ENCODE results near the gene ATP4B.
"Not testable (repeated sequence)": the region's sequence is repeated elsewhere in the genome, so short reads cannot be mapped to it uniquely, and the experiment has no call there.

ATP4B gene

DNA sequence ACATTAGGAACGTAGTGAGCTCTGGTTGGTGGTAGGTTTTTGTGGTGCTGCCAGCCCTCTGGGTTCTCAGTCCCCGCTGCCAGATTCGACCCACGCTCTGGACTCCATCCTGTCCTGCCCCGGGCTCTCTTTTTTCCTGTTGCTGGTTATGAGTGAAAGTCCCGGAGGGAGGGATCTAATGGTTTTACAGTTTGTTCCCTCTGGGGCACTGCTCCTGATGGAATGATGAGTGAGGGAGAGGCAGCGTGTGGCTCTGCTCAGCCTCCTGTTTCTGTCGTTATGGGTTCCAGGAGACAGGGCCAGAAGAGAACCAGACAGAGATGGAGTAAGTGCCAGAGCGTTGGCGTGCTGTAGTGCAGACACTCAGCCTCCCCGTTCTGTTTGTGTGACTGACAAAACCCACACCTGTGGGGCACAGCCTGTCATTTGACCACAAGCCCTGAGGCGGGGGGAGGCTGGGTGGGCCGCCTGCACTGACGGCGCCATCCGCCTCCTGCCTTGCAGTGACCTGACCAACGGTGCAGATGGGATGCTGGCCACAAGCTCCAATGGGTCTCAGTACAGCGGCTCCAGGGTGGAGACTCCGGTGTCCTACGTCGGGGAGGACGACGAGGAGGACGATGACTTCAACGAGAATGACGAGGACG lies 18.3 kb downstream of the ATP4B start:
- DNase-seq, result no peak

DNA sequence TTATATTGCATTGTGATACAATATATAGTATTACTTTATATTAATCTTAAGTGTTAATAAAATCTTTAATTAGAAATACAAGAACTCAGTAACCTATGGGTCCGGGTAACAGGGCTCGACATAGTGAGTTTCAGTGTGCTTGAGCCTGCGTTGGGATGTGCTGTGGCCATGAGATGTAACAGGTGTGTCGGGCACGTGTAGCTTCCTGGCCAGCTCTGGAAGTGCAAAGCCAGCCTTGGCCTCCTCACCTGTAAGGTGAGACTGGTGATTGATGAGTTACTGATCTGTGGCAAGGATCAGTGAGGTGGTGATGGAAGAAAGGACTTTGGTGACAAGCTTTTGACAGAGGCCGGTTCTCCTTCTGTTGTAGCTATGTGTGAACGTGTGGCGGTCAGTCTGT lies 19.2 kb downstream of the ATP4B start:
- no peak for DNase-seq

DNA sequence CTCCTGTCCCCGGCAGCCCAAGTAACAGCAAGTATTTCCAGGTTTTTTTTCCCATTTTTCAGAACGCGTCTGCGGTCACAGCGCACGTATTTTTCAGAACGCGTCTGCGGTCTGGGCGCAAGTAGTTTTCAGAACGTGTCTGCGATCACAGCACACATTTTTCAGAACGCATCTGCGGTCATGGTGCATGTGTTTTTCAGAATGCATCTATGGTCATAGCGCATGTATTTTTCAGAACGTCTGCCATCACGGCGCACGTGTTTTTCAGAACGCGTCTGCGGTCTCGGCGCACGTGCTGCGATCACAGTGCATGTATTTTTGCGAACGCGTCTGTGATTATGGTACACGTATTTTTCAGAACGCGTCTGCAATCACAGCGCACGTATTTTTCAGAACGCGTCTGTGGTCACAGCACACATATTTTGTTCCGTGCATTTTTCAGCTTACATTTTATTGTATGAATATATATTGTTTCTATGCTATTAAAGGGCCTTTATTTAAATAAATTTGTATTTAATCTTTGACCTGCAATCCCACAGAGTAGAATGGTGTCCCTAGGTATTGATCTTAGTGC lies 19.7 kb downstream of the ATP4B start:
- no peak for DNase-seq

DNA sequence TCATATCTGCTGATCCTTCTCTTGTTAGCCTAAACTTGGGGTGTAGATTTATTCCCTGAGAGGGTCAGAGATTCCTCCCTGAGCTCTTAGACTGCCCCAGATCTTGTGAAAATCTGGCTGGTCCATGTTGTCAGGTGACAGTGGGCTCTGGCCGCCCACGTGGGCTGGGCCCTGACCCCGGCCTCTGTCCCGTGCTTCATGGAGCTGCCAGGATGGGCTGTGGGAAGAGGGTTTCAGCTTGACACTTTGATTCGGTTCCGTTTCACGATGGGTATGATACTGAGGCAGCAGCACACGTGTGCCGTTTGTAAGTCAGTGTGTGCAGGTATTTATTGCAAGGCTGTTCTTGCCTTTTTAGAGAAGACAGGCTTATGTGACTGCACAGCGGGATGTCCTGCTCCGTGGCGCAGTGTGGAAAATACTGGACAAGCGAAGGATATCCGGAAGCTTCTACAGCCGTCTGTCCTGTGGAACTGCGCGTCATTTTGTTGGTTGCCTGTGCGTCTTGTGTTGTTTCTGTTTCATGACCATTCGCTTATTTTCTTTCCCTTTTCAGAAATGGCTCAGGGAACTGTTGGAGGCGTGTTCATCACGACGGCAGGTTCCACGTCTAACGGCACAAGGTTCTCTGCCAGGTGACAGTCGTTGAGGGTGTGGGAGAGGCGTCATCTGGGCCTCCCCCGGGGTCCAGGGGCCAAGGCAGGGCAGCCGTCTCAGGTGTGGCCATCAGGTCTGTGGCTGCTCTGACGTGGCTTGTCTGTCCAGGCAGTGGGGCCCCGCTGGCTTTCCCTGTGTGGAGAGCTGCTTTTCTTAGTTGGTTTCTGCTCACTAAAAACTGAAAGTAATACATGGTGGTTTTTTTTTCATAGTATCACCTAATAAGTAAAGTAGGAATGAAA lies 20.5 kb downstream of the ATP4B start:
- no peak for DNase-seq

DNA sequence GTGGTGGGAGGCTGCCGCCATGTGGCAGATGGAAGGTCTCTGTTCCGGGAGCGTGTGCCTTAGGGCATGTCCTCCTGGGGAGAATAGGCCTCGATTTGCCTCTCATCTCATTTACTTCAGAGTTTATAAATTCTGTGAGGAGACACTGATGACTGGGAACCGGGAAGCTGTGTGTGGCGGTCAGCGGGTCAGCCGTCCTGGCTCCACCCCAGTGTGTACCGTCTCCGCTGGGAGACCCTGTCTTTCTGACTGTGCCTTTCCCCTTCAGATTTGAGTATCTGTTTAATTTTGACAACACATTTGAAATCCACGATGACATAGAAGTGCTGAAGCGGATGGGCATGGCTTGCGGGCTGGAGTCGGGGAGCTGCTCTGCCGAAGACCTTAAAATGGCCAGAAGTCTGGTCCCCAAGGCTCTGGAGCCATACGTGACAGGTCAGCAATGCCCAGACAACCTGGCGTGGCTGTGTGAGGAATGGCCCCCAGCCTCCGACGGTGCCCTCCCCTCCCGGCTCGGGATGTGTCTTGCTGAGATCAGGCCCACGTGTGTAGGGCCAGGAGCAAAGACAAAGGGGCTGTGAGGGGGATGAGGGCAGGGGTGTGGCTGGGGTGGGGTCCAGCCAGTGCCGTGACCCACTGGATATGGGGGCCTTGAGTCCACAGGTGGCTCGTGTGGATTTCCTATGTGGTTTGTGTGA lies 21.6 kb downstream of the ATP4B start:
- no peak for DNase-seq

DNA sequence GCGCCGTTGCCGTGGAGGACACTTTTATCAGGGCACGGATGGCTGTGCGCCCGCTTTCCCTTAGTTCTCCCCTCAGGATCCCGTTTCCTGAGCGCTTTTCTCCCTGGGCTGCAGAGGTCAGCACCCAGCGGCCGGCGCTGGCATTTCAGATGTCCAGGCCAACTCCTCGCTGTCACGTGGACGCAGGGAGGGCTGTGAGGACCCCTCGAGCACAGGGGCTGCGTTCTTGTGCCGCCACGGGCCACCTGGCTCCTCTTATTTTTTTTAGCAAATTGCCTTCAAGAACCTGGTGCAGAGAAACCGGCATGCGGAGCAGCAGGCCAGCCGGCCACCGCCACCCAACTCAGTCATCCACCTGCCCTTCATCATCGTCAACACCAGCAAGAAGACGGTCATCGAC lies 22.3 kb downstream of the ATP4B start:
- no peak for DNase-seq

DNA sequence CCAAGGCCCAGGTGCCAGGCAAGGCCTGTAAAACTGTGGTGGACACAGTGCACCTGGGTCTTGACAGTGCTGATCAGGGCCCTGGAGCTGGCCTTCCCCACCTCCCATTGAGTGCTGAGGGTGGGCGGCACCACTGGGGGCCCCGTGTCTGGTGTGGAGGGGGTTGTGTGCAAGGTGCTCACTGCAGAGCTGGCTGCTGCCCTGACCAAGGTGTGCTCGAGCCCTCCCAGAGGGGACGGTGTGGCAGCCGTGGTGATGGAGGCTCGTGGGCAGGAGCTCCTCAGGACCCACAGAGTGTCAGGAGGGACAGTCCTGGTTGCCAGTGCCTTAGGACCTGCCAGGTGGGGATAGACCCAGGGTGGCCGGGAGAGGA lies 23.0 kb downstream of the ATP4B start:
- DNase-seq, result no peak

DNA sequence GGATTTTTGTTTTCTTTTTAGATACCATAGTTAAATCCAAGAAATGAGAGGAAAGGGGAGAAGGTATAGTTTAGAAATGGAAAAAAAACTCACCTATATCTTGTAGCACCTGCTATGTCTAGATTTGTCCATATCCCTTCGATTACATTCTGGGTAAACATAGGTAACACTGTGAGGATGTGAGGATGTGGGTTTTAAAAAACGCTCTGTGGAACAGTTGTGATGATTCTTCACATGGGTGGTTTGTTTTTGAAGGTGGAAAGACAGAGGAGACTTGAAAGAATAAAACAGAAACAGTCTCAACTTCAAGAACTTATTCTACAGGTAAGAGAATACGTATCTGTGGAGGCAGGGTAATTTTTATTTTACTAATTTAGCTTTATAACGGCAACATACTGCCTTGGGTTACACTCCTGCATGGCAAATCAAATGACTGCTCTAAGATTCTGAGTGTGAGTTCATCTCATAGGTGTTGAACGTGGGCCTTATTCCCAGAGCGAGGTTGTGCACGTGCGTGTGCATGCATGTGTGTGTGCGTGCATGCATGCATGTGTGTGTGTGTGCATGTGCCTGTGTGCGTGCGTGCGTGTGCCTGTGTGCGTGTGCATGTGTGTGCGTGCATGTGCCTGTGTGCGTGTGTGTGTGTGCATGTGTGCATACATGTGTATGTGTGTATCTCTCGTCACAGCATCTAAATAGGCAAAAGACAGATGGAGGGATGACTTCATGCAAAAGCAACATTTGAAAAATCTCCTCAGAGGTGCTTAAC lies 23.5 kb downstream of the ATP4B start:
- no peak for DNase-seq

DNA sequence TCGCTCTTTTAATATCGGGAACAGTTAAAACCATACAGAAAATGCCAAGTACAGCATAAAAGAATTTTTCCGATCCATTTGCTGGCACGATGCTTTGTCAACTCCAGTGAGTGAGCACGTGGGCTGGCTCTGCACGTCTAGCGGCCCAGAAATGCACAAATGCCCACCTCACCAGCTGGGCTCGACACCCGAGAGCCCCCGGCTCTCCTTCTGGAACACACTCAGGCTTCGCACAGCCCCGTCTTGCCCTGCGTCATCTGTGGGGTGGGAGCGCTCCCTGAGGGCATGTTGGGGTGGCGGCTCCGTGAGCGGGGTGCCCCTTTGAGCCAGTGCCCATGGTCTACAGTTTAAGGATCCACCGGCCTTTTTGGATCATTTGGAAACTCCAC lies 24.5 kb downstream of the ATP4B start:
- no peak for DNase-seq

DNA sequence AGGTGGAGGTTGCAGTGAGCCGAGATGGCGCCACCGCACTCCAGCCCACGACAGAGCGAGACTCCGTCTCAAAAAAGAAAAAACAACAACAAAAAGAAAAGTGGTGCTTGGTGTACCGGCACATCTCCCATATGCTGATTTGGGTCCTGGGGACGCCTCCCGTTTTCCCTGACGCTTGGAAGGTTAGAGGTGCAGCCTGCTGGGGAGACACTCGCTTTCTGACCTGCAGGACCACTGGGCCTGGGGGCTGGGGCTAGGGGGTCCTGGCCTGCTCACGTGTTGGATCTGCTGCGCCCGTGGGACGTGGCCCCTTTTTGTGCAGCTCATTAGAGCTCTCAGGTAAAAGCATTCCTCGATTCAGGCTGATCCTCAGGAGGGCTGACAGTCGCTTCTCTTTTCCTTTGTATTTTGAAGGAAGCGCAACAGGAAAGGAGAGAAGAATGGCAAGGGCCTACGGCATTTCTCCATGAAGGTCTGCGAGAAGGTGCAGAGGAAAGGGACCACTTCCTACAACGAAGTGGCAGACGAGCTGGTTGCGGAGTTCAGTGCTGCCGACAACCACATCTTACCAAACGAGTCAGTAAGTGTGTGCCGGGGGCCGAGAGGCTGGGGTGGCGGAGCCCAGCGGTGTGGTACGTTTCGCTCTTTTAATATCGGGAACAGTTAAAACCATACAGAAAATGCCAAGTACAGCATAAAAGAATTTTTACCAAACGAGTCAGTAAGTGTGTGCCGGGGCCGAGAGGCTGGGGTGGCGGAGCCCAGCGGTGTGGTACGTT lies 25.1 kb downstream of the ATP4B start:
- DNase-seq, result no peak

DNA sequence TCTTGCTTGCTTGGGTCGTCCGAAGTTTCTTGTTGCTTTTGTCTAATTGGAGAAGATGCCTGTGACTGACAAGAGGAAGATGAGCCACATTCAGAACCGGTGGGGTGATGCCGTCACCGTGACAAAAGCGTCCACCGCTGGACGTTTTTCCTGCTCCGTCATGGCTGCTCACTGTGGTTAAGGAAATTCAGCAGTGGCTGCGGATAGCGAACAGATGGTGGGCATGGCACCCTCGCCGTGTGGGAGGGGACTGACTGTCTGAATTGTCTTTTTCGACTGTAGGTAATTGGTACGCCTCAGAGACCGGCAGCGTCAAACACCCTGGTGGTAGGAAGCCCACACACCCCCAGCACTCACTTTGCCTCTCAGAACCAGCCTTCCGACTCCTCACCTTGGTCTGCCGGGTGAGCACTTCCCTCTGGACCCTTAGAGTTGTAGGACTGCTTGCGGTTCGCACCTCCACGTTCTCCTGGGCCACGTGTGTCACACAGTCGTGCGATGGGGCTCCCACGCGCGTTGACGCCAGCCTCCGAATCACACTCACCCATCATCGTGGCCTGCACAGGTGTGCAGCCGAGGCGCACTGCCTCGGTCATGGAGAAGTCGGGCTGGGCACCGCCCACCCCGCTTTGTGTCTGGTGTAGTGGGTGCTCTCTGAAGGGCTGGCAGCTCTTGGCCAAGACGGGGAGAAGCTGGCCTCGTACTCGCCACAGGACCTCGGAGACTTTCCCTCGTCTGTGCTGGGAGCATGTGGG lies 26.5 kb downstream of the ATP4B start:
- no peak for DNase-seq

DNA sequence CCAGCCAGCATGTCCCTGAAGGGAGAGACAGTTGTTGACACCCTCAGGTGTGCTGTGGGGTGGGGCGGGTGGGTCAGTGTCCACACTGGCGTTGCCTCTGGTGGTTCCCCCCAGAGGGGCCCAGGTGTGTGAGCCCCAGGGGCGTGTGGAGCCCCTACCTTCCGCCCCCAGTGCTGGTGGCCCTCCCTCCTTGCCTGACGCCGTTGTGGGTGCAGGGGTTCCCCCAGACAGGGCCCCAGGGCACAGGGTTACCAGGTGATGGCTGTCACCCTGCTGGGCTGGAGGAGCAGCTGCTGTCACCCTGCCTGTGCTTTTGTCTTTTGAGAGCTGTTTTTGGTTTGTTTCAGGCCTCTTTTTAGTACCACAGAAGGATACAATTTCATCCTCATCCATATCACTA lies 27.2 kb downstream of the ATP4B start:
- no peak for DNase-seq

DNA sequence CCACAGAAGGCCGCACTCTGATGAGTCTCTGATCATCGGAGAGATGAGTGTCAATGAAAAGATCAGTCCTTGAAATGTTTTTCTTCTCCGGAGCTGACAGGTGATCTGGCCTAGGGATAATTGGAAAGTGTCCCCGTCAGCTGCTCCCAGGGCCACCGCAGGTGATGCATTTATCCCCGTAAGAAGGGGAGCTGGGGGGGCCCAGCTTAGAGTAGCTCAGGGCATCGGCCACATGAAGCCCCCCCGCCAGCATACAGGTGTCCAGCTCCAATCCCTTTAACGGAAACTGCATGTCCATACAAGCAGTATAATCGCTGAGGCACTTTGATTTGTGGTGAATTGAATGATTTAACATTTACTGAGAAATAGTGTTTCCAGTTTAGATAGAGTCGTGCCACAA lies 27.7 kb downstream of the ATP4B start:
- no peak for DNase-seq

DNA sequence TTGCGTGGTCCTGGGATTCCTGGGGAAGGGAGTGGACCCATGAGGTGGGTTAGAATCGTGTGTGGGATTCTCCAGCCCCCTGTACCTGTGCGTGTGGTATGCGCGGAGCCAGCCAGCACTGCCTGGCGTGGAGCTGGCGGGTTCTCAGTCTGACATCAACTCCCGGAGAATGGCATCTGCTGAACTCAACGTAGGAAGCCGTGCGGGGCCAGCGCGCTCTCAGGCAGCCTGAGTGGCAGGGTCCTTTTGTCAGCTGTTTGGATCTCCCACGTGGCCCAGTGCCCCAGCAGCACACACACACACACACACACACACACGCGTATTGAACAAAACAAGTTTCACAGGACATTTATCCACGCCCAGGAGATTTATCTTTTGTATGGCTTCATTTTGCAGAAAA lies 28.1 kb downstream of the ATP4B start:
- no peak for DNase-seq

DNA sequence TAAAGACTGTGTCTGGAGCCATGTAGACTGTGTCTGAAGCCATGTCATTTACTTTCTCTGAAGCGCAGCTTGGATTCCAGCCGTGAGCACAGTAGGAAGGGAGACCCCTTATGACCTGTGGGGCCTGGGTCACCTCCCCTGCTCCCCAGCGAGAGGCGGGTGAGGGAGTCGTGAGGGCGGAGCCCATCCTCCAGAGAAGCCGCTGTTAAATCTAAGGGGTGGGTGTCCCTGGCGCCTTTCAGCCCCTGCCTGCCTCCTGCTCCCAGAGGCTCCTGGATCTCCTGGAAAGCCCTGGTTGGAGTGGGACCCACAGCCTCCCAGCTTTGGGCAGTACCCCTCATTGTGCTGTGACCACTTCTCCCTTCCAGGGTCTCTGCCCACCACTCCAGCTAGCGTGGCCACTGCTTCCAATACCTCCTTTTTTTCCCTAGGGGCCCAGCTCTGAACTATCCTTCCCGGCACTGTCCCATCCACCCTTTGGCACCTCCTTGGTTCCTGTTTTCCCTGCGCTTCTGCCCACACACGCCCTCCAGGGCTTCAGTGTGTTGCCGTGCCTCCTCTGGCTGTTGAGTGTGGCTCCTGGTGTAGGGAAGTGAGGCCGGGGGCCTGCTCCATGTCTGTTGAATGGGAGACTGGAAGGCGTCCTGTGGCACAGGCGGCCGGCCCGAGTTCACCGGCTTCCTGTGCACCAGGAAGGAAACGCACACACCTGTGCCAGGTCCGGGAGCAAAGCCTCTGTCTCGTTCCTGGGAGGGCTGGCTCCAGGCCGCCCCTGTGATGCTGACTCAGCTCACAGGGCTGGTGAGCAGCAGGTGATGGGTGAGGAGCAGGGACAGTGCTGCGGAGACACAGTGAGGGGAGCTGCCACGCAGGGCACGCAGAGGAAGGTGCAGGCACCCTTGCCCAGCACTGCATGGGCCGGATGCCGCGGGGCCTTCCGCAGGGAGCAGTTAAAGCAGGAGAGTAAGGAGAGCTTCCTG lies 29.4 kb downstream of the ATP4B start:
- no peak for DNase-seq

DNA sequence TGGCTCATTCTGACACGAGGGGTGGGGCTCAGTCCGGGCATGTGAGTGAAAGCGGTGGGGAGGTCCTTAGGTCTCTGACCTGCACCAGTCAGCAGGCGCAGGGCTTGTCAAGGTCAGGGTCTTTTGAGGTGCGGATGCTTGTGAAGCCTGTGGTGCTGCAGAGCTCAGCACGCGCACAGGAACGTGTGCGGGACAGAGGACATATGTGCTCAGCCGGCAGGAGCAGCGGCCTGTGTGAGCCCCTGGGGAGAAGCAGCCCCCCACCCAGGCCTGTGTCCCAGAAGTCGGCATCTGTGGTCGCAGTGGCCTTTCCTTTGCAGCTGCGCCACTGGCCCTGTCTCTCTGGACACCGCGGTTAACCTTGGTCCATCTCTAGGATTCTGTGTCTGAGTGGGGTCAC lies 30.9 kb downstream of the ATP4B start:
- DNase-seq, result no peak

DNA sequence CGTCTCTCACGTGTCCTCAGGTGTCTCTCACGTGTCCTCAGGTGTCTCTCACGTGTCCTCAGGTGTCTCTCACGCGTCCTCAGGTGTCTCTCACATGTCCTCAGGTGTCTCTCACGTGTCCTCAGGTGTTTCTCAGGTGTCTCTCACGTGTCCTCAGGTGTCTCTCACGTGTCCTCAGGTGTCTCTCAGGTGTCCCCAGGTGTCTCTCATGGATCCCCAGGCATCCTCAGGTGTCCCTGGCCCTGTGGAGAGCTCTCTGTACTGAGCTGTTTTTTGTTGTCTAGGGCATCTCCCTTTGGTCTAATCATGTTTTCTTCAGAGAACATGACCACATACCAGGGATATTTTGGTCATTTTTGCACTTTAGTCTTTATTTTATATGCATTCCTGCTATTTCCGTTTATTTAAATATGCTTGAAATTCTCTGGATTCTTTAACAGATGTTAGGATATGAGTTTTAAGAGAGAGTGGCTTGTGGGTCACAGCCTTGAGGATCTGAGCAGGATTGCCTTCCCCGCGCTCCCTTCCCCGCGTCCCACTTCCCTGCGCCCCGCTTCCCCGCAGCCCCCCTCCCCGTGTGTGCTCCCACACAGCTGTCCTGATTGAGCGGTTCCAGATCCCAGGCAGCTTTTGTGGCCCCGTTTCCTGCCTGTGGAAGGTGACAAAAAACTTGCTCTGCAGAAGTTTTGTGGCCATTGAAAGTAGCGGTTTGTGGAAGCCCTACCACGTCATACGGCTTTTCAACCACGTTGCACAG lies 31.9 kb downstream of the ATP4B start:
- DNase-seq, result peak; percentile 65

DNA sequence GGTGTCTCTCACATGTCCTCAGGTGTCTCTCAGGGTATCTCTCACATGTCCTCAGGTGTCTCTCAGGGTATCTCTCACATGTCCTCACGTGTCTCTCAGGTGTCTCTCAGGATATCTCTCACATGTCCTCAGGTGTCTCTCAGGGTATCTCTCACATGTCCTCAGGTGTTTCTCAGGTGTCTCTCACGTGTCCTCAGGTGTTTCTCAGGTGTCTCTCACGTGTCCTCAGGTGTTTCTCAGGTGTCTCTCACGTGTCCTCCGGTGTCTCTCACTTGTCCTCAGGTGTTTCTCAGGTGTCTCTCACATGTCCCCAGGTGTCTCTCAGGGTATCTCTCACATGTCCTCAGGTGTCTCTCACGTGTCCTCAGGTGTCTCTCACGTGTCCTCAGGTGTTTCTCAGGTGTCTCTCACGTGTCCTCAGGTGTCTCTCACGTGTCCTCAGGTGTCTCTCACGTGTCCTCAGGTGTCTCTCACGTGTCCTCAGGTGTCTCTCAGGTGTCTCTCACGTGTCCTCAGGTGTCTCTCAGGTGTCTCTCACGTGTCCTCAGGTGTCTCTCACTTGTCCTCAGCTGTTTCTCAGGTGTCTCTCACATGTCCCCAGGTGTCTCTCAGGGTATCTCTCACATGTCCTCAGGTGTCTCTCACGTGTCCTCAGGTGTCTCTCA lies 33.2 kb downstream of the ATP4B start:
- DNase-seq, result not testable (repeated sequence)

DNA sequence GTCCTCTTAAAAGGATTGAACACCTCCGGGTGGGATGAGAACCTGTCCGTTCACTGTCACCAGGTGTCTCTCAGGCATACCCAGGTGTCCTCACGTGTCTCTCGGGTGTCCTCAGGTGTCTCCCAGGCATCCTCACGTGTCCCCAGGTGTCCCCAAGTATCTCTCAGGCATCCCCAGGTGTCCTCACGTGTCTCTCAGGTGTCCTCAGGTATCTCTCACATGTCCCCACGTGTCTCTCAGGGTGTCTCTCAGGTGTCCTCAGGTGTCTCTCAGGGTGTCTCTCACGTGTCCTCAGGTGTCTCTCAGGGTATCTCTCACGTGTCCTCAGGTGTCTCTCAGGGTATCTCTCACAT lies 33.8 kb downstream of the ATP4B start:
- no peak for DNase-seq
